Left ventricle myocardium inferior (tissue), 1 donor: ENCODE data around the gene CLMN. TPM values are rescaled to one million over a fixed set of nuclear protein-coding genes. Genes with fewer than 3 reads are reported as not detected.

Experiments used
- DNase-seq: peaks from one replicate; pipeline ENCODE4 v3.0.0-alpha.2; 2020
- H3K27ac ChIP-seq: fragments of 200-600 bp; replicated peaks from 2 replicates; pipeline ENCODE4 v1.8.0; 2021
- H3K27me3 ChIP-seq: fragments of 200-600 bp; 2 replicates; pipeline ENCODE4 v1.8.0; 2021; ENCODE audit warnings: low read depth
- H3K36me3 ChIP-seq: fragments of 200-600 bp; 2 replicates; pipeline ENCODE4 v1.8.0; 2021
- H3K4me1 ChIP-seq: fragments of 200-600 bp; 2 replicates; pipeline ENCODE4 v1.8.0; 2021
- H3K4me3 ChIP-seq: fragments of 200-600 bp; 2 replicates; pipeline ENCODE4 v1.8.0; 2021; ENCODE audit warnings: mild to moderate bottlenecking, moderate library complexity
- H3K9me3 ChIP-seq: fragments of 200-600 bp; replicated peaks from 2 replicates; pipeline ENCODE4 v1.8.0; 2021
- CTCF ChIP-seq: fragments of 200-600 bp; IDR thresholded peaks from 2 replicates; pipeline ENCODE4 v1.8.0; 2021; ENCODE audit warnings: antibody characterized with exemption, mild to moderate bottlenecking, borderline replicate concordance
- intact Hi-C: fragments of 100-400 bp; cut with micrococcal nuclease; formaldehyde crosslinking; loops from one replicate; pipeline ENCODE4 v1.11.0; 2022
- total RNA-seq: library from RNA; stranded (reverse); fragmentation: NEBNext Ultra II Directional; extraction: Animal tissue kit (Norgen Biotek cat#: 25700); gene quantifications from one replicate; pipeline ENCODE4 v1.2.1, GENCODE V29; 2021
- donor health status: DM: no; HTN: yes; CAD: no; lungs with severe emphysema.

The CLMN gene
- total RNA-seq, 1 donor from 2014 or later, result 3.7 TPM

- no peak for TF ChIP-seq CTCF
- intact Hi-C loops, result no loop called here
- no peaks in the 10 kb centered on the region for H3K36me3 ChIP-seq
- no peak overlapping the region for H3K4me3 ChIP-seq
- H3K4me1 ChIP-seq, result peaks cover 16% of the 10 kb centered on the region
- H3K27me3 ChIP-seq, result peaks cover 29% of the 10 kb centered on the region
- no peak for DNase-seq
- no peak overlapping the region for H3K27ac ChIP-seq
- H3K9me3 ChIP-seq, result peaks cover 7% of the 10 kb centered on the region
These were observed 17.4 kb upstream of the CLMN start for GRCh38 chr14:95337041-95337595.

- Histone ChIP-seq H3K4me1 (peaks cover 10% of the 10 kb centered on the region), H3K27ac (no peak overlapping the region), H3K9me3 (peaks cover 7% of the 10 kb centered on the region), H3K4me3 (no peak overlapping the region), H3K36me3 (no peaks in the 10 kb centered on the region), H3K27me3 (peaks cover 29% of the 10 kb centered on the region)
- no peak for DNase-seq
- TF ChIP-seq CTCF, result no peak
- intact Hi-C loops, result no loop called here
These were observed 16.6 kb upstream of the CLMN start for GRCh38 chr14:95336192-95336760.

GRCh38 chr14:95335071-95335470 lies 15.4 kb upstream of the CLMN start:
- Histone ChIP-seq H3K4me1 (peaks cover 1% of the 10 kb centered on the region), H3K4me3 (no peak overlapping the region), H3K36me3 (no peaks in the 10 kb centered on the region), H3K27me3 (peaks cover 29% of the 10 kb centered on the region), H3K9me3 (peaks cover 7% of the 10 kb centered on the region), H3K27ac (no peak overlapping the region)
- no peak for TF ChIP-seq CTCF
- no peak for DNase-seq
- intact Hi-C loops, result no loop called here

GRCh38 chr14:95334044-95334443 lies 14.3 kb upstream of the CLMN start:
- Histone ChIP-seq H3K27me3 (peaks cover 29% of the 10 kb centered on the region), H3K4me1 (no peaks in the 10 kb centered on the region), H3K36me3 (no peaks in the 10 kb centered on the region), H3K4me3 (no peak overlapping the region), H3K9me3 (peaks cover 7% of the 10 kb centered on the region), H3K27ac (no peak overlapping the region)
- no peak for DNase-seq
- intact Hi-C loops, result no loop called here
- TF ChIP-seq CTCF, result no peak

GRCh38 chr14:95332641-95333040 lies 12.9 kb upstream of the CLMN start:
- H3K4me1 ChIP-seq, result no peaks in the 10 kb centered on the region
- H3K36me3 ChIP-seq, result no peaks in the 10 kb centered on the region
- H3K27me3 ChIP-seq, result peaks cover 28% of the 10 kb centered on the region
- intact Hi-C loops, result no loop called here
- DNase-seq, result no peak
- peaks cover 7% of the 10 kb centered on the region for H3K9me3 ChIP-seq
- no peak overlapping the region for H3K27ac ChIP-seq
- no peak overlapping the region for H3K4me3 ChIP-seq
- no peak for TF ChIP-seq CTCF
